AG04450 (cell line): ENCODE measurements around the gene CDK4. TPM values are rescaled to one million over a fixed set of nuclear protein-coding genes. Genes with fewer than 3 reads are reported as not detected.
A peak's percentile ranks its signal among the peaks of the same experiment; 100 is the strongest.
"Not testable (repeated sequence)": the region's sequence is repeated elsewhere in the genome, so short reads cannot be mapped to it uniquely, and the experiment has no call there.

Experiments used
- CTCF ChIA-PET: fragments of 300-600, 350-600 bp; formaldehyde crosslinking; extraction: SDS; loops from one replicate; lab custom pipeline; 2022; ENCODE audit warnings: antibody characterized with exemption, inconsistent platforms; lab: Charles Lee
- POLR2A ChIA-PET: fragments of 350-600 bp; formaldehyde crosslinking; extraction: SDS; loops from one replicate; lab custom pipeline; 2021; ENCODE audit warnings: antibody characterized with exemption, inconsistent platforms; lab: Yijun Ruan, JAX
- DNase-seq: peaks from one replicate; pipeline ENCODE4 v3.0.0-alpha.2; 2011; ENCODE audit warnings: low read depth, low spot score
- H3K27ac ChIP-seq: one replicate; pipeline ENCODE4 v1.5.1; 2012; ENCODE audit warnings: low read depth, low read length, control low read depth
- H3K27me3 ChIP-seq: one replicate; pipeline ENCODE4 v1.6.0; 2012; ENCODE audit warnings: low read length; ENCODE audit not compliant: control insufficient read depth, insufficient read depth
- H3K4me3 ChIP-seq: 2 replicates; pipeline ENCODE4 v1.5.1; 2011; ENCODE audit warnings: mild to moderate bottlenecking, low read depth, low read length, control low read depth
- H3K9me3 ChIP-seq: 2 replicates; pipeline ENCODE4 v1.5.1; 2012; ENCODE audit warnings: low read length; ENCODE audit not compliant: control insufficient read depth, insufficient read depth
- polyA plus RNA-seq: library from polyadenylated mRNA; depleted of rRNA; stranded (reverse); fragments of >200 nt; gene quantifications from 2 replicates; pipeline ENCODE4 v1.2.3, GENCODE V29; 2011
- TF ChIP-seq, protein P1 (sequence below): IDR thresholded peaks from 2 replicates; pipeline ENCODE4 v1.5.1; 2011; ENCODE audit warnings: low read depth, low read length, control low read depth, inconsistent platforms

Gene CDK4
- polyA plus RNA-seq, 1 experiment = 251 TPM

DNA sequence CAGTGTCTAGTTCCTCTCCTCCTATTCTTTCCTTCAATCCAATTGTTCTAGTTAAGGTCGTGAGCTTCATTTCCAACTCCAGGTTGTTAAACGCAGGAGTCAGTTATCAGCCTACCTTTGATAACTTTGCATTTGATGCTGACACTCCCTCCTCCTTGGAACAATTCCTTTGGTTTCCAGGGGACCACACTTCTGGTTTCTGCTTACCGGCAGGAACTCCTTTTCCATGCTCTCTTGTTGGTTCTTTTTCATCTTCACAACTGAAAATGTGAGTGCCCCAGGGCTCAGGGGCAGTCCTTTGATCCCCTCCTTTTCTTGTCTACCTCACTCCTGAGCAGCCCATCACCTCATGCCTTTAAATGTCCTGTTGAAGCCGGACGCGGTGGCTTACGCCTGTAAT lies 25.3 kb upstream of the CDK4 start:
- H3K4me3 ChIP-seq = no peak overlapping the region
- no peak for DNase-seq
- CTCF ChIA-PET = interaction anchor here (0.9 kb wide), 1 partner anchor 26 kb away, joined by 6 read pairs; no protein-coding TSS in a partner anchor
- H3K27ac ChIP-seq = no peak overlapping the region
- TF ChIP-seq, protein P1, sequence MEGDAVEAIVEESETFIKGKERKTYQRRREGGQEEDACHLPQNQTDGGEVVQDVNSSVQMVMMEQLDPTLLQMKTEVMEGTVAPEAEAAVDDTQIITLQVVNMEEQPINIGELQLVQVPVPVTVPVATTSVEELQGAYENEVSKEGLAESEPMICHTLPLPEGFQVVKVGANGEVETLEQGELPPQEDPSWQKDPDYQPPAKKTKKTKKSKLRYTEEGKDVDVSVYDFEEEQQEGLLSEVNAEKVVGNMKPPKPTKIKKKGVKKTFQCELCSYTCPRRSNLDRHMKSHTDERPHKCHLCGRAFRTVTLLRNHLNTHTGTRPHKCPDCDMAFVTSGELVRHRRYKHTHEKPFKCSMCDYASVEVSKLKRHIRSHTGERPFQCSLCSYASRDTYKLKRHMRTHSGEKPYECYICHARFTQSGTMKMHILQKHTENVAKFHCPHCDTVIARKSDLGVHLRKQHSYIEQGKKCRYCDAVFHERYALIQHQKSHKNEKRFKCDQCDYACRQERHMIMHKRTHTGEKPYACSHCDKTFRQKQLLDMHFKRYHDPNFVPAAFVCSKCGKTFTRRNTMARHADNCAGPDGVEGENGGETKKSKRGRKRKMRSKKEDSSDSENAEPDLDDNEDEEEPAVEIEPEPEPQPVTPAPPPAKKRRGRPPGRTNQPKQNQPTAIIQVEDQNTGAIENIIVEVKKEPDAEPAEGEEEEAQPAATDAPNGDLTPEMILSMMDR = no peak
- no peaks in the 10 kb centered on the region for H3K27me3 ChIP-seq
- no peaks in the 10 kb centered on the region; the same call in 1 of the 2 replicates for H3K9me3 ChIP-seq
- POLR2A ChIA-PET = no interaction called here

DNA sequence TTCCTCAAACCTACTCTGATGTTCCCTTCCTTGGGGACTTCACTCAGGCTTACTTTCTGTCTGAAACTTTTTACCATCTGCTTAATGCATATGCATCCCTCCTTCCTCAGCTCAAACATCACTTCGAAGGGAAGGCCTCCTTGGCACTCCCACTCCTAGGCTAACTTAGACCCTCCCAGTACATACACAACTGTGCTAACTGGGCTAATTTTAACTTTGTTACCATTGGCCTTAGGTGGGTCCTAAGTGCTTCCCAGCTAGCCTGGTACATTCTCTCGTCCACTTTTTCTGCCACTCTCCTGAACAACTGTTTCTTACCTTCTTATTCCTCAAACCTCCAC lies 24.1 kb upstream of the CDK4 start:
- no peak overlapping the region for H3K27ac ChIP-seq
- CTCF ChIA-PET = no interaction called here
- TF ChIP-seq, protein P1 = no peak
- H3K4me3 ChIP-seq = no peak overlapping the region
- POLR2A ChIA-PET = no interaction called here
- H3K27me3 ChIP-seq = no peaks in the 10 kb centered on the region
- no peak for DNase-seq
- no peaks in the 10 kb centered on the region; the same call in 1 of the 2 replicates for H3K9me3 ChIP-seq

DNA sequence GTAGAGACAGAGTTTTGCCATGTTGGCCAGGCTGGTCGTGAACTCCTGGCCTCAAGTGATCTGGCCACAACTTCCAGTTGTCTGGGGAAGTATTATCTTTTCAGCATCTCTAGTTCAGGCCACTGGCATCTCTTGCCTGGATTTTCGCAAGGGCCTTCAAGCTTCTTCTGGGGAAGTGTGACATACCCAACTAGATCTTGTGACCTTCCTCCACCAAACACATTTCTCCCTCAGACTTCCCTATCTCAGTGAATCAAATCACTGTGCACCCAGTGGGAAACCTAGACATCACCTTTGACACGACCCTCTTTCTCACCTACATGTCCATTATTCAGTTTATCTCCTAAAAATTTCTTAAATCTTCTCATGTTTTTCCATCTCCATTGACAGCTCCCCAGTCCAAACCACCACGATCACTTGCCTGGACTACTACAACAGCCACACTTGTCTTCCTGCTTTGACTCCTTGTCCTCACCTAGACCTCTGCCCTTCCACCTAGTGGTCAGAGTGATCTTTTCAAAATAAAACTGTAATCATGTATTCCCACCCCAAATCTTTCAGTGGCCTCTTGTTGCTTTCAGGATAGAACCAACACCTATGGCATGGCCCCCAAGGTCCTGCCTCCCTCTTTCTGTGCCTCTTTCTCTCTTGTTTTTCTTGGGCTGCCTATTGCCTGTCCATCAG lies 23.6 kb upstream of the CDK4 start:
- ChIA-PET CTCF (no interaction called here), POLR2A (no interaction called here)
- H3K27me3 ChIP-seq = no peaks in the 10 kb centered on the region
- TF ChIP-seq, protein P1 = 0 out of 2 replicates have a peak, but pooled peaks have one; percentile 6
- no peak for DNase-seq
- no peak overlapping the region for H3K4me3 ChIP-seq
- H3K27ac ChIP-seq = no peak overlapping the region
- H3K9me3 ChIP-seq = no peaks in the 10 kb centered on the region; the same call in 1 of the 2 replicates

DNA sequence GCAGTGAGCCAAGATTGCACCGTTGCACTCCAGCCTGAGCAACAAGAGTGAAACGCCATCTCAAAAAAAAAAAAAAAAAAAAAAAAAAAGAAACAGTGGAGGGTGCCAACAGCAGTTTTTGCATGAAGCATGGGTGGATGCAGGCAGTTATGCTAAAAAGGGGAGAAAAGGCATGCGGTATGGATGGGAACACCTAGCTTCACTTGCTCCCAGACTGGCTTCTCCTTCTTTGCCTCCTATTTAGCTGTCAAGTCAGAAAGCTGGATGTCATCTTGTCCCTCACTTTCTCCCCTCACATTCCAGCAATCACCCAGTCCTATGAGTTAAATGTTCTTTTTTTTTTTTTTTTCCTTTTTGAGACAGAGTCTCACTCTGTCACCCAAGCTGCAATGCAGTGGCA lies 22.9 kb upstream of the CDK4 start:
- no peak overlapping the region for H3K4me3 ChIP-seq
- no peaks in the 10 kb centered on the region for H3K27me3 ChIP-seq
- H3K9me3 ChIP-seq = no peaks in the 10 kb centered on the region; the same call in 1 of the 2 replicates
- no peak for DNase-seq
- no peak overlapping the region for H3K27ac ChIP-seq
- ChIA-PET CTCF (interaction anchor here (1.8 kb wide), 1 partner anchor 8 kb away, joined by 6 read pairs; the partner anchor contains the start of gene TSFM), POLR2A (no interaction called here)
- TF ChIP-seq, protein P1 = no peak

DNA sequence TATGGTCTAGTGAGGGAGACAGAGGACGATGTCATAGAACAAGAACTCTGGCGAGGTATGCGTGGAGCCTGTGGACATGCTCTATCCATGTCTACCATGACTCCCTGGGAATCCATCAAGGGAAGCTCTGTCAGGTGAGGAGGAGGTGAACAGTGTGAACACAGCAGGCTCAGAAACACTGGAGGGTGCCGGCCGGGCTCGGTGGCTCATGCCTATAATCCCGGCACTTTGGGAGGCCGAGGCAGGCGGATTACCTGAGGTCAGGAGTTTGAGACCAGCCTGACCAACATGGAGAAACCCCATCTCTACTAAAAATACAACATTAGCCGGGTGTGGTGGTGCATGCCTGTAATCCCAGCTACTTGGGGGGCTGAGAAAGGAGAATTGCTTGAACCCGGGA lies 22.5 kb upstream of the CDK4 start:
- DNase-seq, H3K27me3 ChIP-seq, H3K27ac ChIP-seq, H3K9me3 ChIP-seq, H3K4me3 ChIP-seq, POLR2A ChIA-PET: not testable (repeated sequence)
- CTCF ChIA-PET = interaction anchor here (1.8 kb wide), 1 partner anchor 8 kb away, joined by 6 read pairs; the partner anchor contains the start of gene TSFM
